HG03095 (cell line): ENCODE measurements around the gene POR.

ENCODE experiments used
- ATAC-seq: cut with Tn5 transposase; IDR thresholded peaks from one replicate; pipeline ENCODE4 v1.9.1; 2021; ENCODE audit warnings: moderate library complexity; ENCODE audit not compliant: unreplicated experiment

The POR gene

GRCh38 chr7:75915416-75916156, 631 bp downstream of the POR start:
- no peak for ATAC-seq

- no peak for ATAC-seq
These were observed 1.3 kb downstream of the POR start for GRCh38 chr7:75916259-75916658.

- ATAC-seq, result no peak
These were observed 2.0 kb downstream of the POR start for GRCh38 chr7:75916685-75917634.

DNA sequence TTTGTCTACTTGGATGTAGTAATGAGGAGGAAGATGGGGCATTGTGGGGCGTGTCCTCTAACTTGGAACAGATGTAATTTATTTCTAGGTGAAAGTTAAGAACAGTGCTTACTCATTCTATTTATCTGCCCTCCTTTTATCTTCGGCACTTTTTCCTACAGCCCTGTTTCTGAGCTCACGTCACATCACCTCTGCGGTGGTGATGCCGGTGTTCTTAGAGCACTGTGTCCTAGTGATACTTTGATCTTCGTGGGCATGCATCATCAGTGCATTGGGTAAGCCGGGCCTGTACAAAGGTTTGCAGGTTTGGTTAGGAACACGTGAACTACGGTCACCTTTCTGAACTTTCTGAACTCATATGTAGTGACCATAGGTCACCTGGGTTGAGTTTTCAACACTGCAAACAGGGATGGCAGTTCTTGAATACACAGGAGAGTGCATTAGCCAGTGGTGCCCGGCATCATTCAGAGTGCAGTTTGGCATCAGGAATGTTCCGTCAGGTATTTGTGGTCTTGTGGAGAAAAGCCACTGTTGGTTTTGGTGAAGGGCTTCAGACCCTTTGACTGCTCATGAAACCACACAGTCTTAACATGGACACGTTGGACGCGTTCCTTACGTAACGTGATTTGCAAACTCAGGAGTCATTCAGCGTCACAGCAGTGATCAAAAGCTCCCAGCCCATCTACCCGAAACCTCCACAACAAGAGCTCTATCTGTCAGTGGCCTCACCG, 5.6 kb downstream of the POR start:
- no peak for ATAC-seq

DNA sequence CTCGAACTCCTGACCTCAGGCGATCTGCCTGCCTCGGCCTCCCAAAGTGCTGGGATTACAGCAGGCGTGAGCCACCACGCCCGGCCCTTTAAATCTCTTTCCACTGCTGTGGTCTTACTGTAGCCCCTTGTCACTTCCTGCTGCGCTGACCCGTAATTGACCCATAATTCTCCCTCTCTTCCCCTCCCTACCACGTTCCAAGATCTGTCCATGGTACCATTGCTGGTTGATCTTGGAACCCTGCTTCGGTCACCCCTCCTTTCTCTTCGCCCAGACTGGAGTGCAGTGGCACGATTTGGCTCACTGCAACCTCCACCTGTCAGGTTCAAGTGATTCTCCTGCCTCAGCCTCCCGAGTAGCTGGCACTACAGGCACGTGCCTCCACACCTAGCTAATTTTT, 6.5 kb downstream of the POR start:
- no peak for ATAC-seq

- no peak for ATAC-seq
These were observed 8.1 kb downstream of the POR start for GRCh38 chr7:75922966-75923603.

GRCh38 chr7:75924256-75924655, 9.3 kb downstream of the POR start:
- ATAC-seq, result no peak

GRCh38 chr7:75924889-75925288, 9.9 kb downstream of the POR start:
- no peak for ATAC-seq

GRCh38 chr7:75925717-75926435, 10.9 kb downstream of the POR start:
- ATAC-seq, result no peak

- ATAC-seq, result peak; percentile 84
These were observed 13.6 kb downstream of the POR start for GRCh38 chr7:75928568-75928914.

DNA sequence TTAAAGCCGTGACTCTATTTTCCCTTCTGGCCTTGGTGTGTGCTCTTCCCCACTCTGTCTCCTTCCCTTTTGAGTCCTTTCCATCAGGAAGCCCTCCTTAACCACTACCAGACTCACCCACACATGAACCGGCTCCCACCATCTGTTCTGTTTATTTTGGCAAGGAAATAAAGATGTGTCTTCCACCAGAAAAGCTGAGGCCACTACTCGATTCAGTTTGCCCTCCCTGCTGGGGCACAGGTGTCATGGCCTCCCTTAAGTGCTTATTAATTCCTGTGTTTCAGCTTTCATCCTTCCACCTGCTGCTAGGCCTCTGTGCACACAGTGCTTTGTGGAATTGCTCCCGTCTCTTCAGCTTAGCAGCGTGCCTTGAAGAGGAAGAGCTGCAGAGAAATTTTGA, 16.7 kb downstream of the POR start:
- ATAC-seq, result no peak

GRCh38 chr7:75937958-75938786, 23.2 kb downstream of the POR start:
- ATAC-seq, result no peak

DNA sequence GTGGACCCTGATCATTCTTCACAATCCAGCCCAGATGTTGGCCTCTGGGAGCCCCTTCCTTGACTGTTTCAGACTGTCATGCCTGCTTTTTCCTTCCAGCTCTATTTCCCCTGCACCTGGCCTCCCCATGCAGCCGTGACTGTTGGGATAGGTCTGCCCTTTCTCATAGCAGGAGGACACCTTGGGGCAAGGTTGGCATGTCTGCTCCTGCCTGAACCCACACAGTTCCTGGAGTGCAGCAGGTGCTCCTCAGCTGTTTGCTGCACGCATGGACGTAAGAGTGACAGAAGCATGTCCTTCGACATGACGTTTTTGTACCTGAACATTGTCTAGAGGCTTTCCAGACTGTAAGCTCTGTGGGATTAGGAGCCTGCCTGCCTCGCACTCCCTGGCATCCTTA, 24.0 kb downstream of the POR start:
- no peak for ATAC-seq

DNA sequence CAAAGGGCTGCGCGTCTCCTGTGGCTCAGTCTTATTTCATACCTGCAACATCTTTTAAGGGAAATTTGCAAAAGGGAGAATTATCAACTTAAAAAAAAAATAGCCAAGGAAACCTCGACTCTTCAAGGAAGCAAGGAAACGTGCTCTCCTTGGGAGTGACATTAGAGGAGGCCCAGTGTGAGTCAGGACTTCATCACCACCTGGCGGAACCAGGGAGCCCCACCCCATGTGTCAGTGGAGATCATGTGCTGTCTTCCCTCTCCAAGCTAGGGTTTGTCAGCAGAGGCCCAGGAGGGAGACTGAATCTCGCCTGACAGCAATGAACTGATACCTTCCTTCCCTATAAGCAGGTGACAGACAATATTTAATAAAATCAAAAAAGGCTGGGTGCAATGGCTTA, 28.9 kb downstream of the POR start:
- ATAC-seq, result no peak

GRCh38 chr7:75944507-75944906, 29.6 kb downstream of the POR start:
- ATAC-seq, result no peak

- ATAC-seq, result no peak
These were observed 30.6 kb downstream of the POR start for GRCh38 chr7:75945297-75946168.

DNA sequence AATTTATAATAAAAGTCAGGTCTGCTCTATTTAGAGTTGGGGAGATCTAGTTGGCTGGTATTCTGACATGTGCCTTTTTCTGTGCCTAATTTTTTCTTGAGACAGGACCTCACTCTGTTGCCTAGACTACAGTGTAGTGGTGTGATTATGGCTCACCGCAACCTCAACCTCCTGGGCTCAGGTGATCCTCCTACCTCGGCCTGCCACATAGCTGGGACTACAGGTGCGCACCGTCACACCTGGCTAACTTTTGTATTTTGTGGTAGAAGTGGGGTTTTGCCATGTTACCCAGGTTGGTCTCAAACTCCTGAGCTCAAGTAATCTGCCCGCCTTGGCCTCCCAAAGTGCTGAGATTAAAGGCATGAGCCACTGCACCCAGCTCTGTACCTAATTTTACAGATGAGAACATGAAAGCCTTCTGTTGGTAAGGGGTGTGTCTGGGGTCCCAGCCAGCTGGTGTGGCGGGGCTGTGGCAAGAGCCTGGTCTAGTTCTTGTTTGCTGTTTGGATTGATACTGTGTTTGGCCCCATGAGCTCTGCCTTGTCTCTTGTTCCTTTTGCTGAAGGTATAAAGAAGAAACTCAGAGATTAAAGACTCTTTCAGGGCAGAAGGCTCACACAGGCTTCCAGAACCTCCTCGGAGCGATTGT, 31.4 kb downstream of the POR start:
- ATAC-seq, result no peak

DNA sequence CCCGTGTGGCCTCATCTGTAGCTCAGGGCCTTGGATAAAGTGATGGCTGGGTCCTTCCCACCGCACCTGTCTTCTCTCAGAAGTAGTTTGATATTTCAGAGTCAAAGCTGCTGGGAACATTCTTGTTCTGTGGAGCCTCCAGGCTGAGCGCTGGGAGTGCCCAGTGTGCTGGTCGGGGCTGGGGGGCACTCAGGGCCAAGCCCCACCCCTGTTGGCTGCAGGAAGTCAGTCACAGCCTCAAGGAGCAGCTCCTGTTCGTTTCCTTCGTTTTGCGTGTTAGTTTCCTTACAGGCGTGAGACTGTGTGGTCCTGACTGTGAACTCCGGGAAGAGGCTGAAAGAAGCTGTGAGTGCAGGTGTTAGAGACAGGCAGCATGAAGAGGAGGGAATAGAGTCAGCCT, 33.2 kb downstream of the POR start:
- ATAC-seq, result no peak
